CD8-positive, alpha-beta memory T cell (primary cell): ENCODE results near the gene RBFA. TPM values are rescaled to one million over a fixed set of nuclear protein-coding genes. Genes with fewer than 3 reads are reported as not detected.

Experiments used
- CTCF ChIA-PET: fragments of 350-600 bp; sonication (Branson Sonifier 250); formaldehyde crosslinking; loops from one replicate; lab custom pipeline; 2021; ENCODE audit warnings: antibody characterized with exemption; lab: Charles Lee
- POLR2A ChIA-PET: fragments of 350-600 bp; sonication (Branson Sonifier 250); formaldehyde crosslinking; loops from one replicate; lab custom pipeline; 2021; ENCODE audit warnings: antibody characterized with exemption; lab: Charles Lee
- DNase-seq, 5 donors: peaks; one replicate each; pipeline versions ENCODE4 v3.0.0 to v3.0.0-alpha.2; 2020 to 2022; ENCODE audit warnings: mixed read lengths in 1 of 5
- H3K27ac ChIP-seq: one replicate; pipeline ENCODE4 v1.7.0; 2013; ENCODE audit warnings: low read depth, mild to moderate bottlenecking, low read length, moderate library complexity
- H3K27me3 ChIP-seq: 2 replicates; pipeline ENCODE4 v1.7.0; 2013; ENCODE audit warnings: low read length, mild to moderate bottlenecking; ENCODE audit not compliant: insufficient read depth, poor library complexity, severe bottlenecking
- H3K36me3 ChIP-seq: 2 replicates; pipeline ENCODE4 v1.7.0; 2013; ENCODE audit warnings: mild to moderate bottlenecking, low read length, moderate library complexity; ENCODE audit not compliant: insufficient read depth
- H3K4me1 ChIP-seq: 2 replicates; pipeline ENCODE4 v1.7.0; 2013; ENCODE audit warnings: mild to moderate bottlenecking, low read length, moderate library complexity; ENCODE audit not compliant: insufficient read depth
- H3K4me3 ChIP-seq: 2 replicates; pipeline ENCODE4 v1.7.0; 2013; ENCODE audit warnings: mild to moderate bottlenecking, low read length
- H3K9me3 ChIP-seq: 2 replicates; pipeline ENCODE4 v1.7.0; 2013; ENCODE audit warnings: mild to moderate bottlenecking, low read length
- H3K27ac Mint-ChIP-seq, 8 donors: one replicate each; pipeline ENCODE4 v1.8.0; 2020 to 2021; ENCODE audit warnings: mixed read lengths in 8 of 8, mild to moderate bottlenecking in 6 of 8, inconsistent platforms in 3 of 8, moderate library complexity in 3 of 8
- H3K27me3 Mint-ChIP-seq, 2 donors: one replicate each; pipeline ENCODE4 v1.8.0; 2020 to 2021; ENCODE audit warnings: mixed read lengths in 2 of 2, mild to moderate bottlenecking in 1 of 2, moderate library complexity in 1 of 2
- H3K36me3 Mint-ChIP-seq, 3 donors: one replicate each; pipeline ENCODE4 v1.8.0; 2020 to 2021; ENCODE audit warnings: mixed read lengths in 3 of 3, inconsistent platforms in 1 of 3, mild to moderate bottlenecking in 1 of 3
- H3K4me1 Mint-ChIP-seq, 3 donors: one replicate each; pipeline ENCODE4 v1.8.0; 2020 to 2021; ENCODE audit warnings: mixed read lengths in 3 of 3, inconsistent platforms in 1 of 3, mild to moderate bottlenecking in 1 of 3
- H3K4me3 Mint-ChIP-seq, 7 donors: one replicate each; pipeline ENCODE4 v1.8.0; 2020 to 2021; ENCODE audit warnings: mixed read lengths in 7 of 7, mild to moderate bottlenecking in 6 of 7, moderate library complexity in 4 of 7, inconsistent platforms in 2 of 7
- H3K9me3 Mint-ChIP-seq, 5 donors: one replicate each; pipeline ENCODE4 v1.8.0; 2020 to 2022; ENCODE audit warnings: mixed read lengths in 5 of 5, mild to moderate bottlenecking in 3 of 5, moderate library complexity in 2 of 5, inconsistent platforms in 1 of 5
- polyA plus RNA-seq: library from polyadenylated mRNA; unstranded; fragments of 300-500 nt; fragmentation: Illumina TruSeq; gene quantifications from one replicate; pipeline ENCODE4 v1.2.3, GENCODE V29; 2021
- total RNA-seq, 2 experiments: library from RNA; stranded (reverse); gene quantifications; one replicate each; pipeline ENCODE4 v1.2.3, GENCODE V29; 2021

The RBFA gene
- total and polyA plus RNA-seq, 3 experiments from 2014 or later = 10.0 to 40.6 (median 39.7) TPM

GRCh38 chr18:80033181-80034067, 810 bp upstream of the RBFA start:
- POLR2A ChIA-PET = interaction anchor here (0.5 to 1.9 kb wide), 8 partner anchors 44 to 354 kb away, joined by 3 to 9 read pairs (median 6); partner anchors contain the start of genes ADNP2, HSBP1L1 and SLC66A2
- Mint-ChIP-seq H3K4me3 (peak overlapping the region; percentile 81 to 95 (median 90)), H3K9me3 (peaks cover 0 to 11% (median 7%) of the 10 kb centered on the region in 5 donors), H3K4me1 (peaks cover 25 to 30% (median 29%) of the 10 kb centered on the region in 3 donors), H3K27me3 (no peaks in the 10 kb centered on the region), H3K36me3 (peaks cover 3 to 23% (median 19%) of the 10 kb centered on the region in 3 donors), H3K27ac (peak overlapping the region; percentile 87 to 97 (median 94))
- Histone ChIP-seq H3K27me3 (no peaks in the 10 kb centered on the region), H3K36me3 (no peaks in the 10 kb centered on the region), H3K27ac (peak overlapping the region; percentile 92), H3K9me3 (no peaks in the 10 kb centered on the region), H3K4me1 (peaks cover 21% of the 10 kb centered on the region), H3K4me3 (peak overlapping the region; percentile 82)
- CTCF ChIA-PET = interaction anchor here (1.3 to 2.5 kb wide), 2 partner anchors 48 to 83 kb away, joined by 3 to 9 read pairs; no protein-coding TSS in a partner anchor
- DNase-seq = peak; percentile 69 to 87 (median 82)

GRCh38 chr18:80034852-80035406, 695 bp downstream of the RBFA start:
- Histone ChIP-seq H3K27me3 (no peaks in the 10 kb centered on the region), H3K4me1 (peaks cover 21% of the 10 kb centered on the region), H3K4me3 (peak overlapping the region; percentile 91), H3K36me3 (no peaks in the 10 kb centered on the region), H3K27ac (peak overlapping the region; percentile 92), H3K9me3 (no peaks in the 10 kb centered on the region)
- H3K27me3 Mint-ChIP-seq = no peaks in the 10 kb centered on the region
- peak overlapping the region; percentile 82 to 97 (median 92) for H3K27ac Mint-ChIP-seq
- peak overlapping the region; percentile 81 to 95 (median 90) for H3K4me3 Mint-ChIP-seq
- ChIA-PET CTCF (interaction anchor here (1.1 to 1.6 kb wide), 2 partner anchors 47 to 71 kb away, joined by 3 read pairs; partner anchors contain the start of gene TXNL4A), POLR2A (interaction anchor here (1.6 kb wide), 1 partner anchor 74 kb away, joined by 5 read pairs; the partner anchor contains the start of gene ADNP2)
- no peak for DNase-seq
- peaks cover 26 to 30% (median 29%) of the 10 kb centered on the region in 3 donors for H3K4me1 Mint-ChIP-seq
- H3K36me3 Mint-ChIP-seq = peaks cover 5 to 29% (median 14%) of the 10 kb centered on the region in 3 donors
- peaks cover 0 to 5% (median 0%) of the 10 kb centered on the region in 5 donors for H3K9me3 Mint-ChIP-seq

GRCh38 chr18:80035997-80036396, 1.8 kb downstream of the RBFA start:
- Mint-ChIP-seq H3K4me3 (peak overlapping the region; percentile 81 to 95 (median 90)), H3K4me1 (peaks cover 26 to 30% (median 29%) of the 10 kb centered on the region in 3 donors), H3K27ac (peak overlapping the region in 4 of 8 donors; percentile 3 to 92 (median 24)), H3K27me3 (no peaks in the 10 kb centered on the region), H3K36me3 (peaks cover 5 to 35% (median 11%) of the 10 kb centered on the region in 3 donors), H3K9me3 (peaks cover 0 to 5% (median 0%) of the 10 kb centered on the region in 5 donors)
- peaks cover 21% of the 10 kb centered on the region for H3K4me1 ChIP-seq
- no peak for DNase-seq
- H3K9me3 ChIP-seq = no peaks in the 10 kb centered on the region
- POLR2A ChIA-PET = no interaction called here
- H3K36me3 ChIP-seq = no peaks in the 10 kb centered on the region
- no peak overlapping the region for H3K27ac ChIP-seq
- no peak overlapping the region for H3K4me3 ChIP-seq
- H3K27me3 ChIP-seq = no peaks in the 10 kb centered on the region
- CTCF ChIA-PET = no interaction called here

GRCh38 chr18:80037300-80037699, 3.1 kb downstream of the RBFA start:
- no peaks in the 10 kb centered on the region for H3K9me3 ChIP-seq
- H3K4me3 ChIP-seq = no peak overlapping the region
- Mint-ChIP-seq H3K9me3 (peaks cover 0 to 5% (median 0%) of the 10 kb centered on the region in 5 donors), H3K4me3 (peak overlapping the region in 1 of 7 donors; percentile 81), H3K4me1 (peaks cover 26 to 29% (median 26%) of the 10 kb centered on the region in 3 donors), H3K27ac (no peak overlapping the region), H3K27me3 (no peaks in the 10 kb centered on the region), H3K36me3 (peaks cover 7 to 39% (median 11%) of the 10 kb centered on the region in 3 donors)
- H3K36me3 ChIP-seq = no peaks in the 10 kb centered on the region
- ChIA-PET CTCF (no interaction called here), POLR2A (no interaction called here)
- peaks cover 21% of the 10 kb centered on the region for H3K4me1 ChIP-seq
- no peaks in the 10 kb centered on the region for H3K27me3 ChIP-seq
- no peak for DNase-seq
- H3K27ac ChIP-seq = no peak overlapping the region

GRCh38 chr18:80037869-80038630, 3.8 kb downstream of the RBFA start:
- H3K4me1 ChIP-seq = peaks cover 14% of the 10 kb centered on the region
- Mint-ChIP-seq H3K4me1 (peaks cover 23 to 26% (median 25%) of the 10 kb centered on the region in 3 donors), H3K9me3 (peaks cover 0 to 3% (median 0%) of the 10 kb centered on the region in 5 donors), H3K4me3 (no peak overlapping the region), H3K36me3 (peaks cover 10 to 43% (median 11%) of the 10 kb centered on the region in 3 donors), H3K27ac (peak overlapping the region in 2 of 8 donors; percentile 55 to 76), H3K27me3 (no peaks in the 10 kb centered on the region)
- CTCF ChIA-PET = no interaction called here
- no peak overlapping the region for H3K27ac ChIP-seq
- H3K36me3 ChIP-seq = no peaks in the 10 kb centered on the region
- POLR2A ChIA-PET = no interaction called here
- H3K27me3 ChIP-seq = no peaks in the 10 kb centered on the region
- DNase-seq = no peak
- H3K4me3 ChIP-seq = no peak overlapping the region
- no peaks in the 10 kb centered on the region for H3K9me3 ChIP-seq

- Mint-ChIP-seq H3K4me3 (no peak overlapping the region), H3K36me3 (peaks cover 12 to 50% (median 17%) of the 10 kb centered on the region in 3 donors), H3K9me3 (no peaks in the 10 kb centered on the region), H3K27ac (no peak overlapping the region), H3K27me3 (no peaks in the 10 kb centered on the region), H3K4me1 (peaks cover 9 to 14% (median 10%) of the 10 kb centered on the region in 3 donors)
- Histone ChIP-seq H3K4me3 (no peak overlapping the region), H3K27ac (no peak overlapping the region), H3K4me1 (peaks cover 1% of the 10 kb centered on the region), H3K9me3 (no peaks in the 10 kb centered on the region), H3K27me3 (no peaks in the 10 kb centered on the region), H3K36me3 (no peaks in the 10 kb centered on the region)
- no peak for DNase-seq
- POLR2A ChIA-PET = interaction anchor here (0.5 kb wide), 1 partner anchor 9 kb away, joined by 3 read pairs; no protein-coding TSS in a partner anchor
- CTCF ChIA-PET = no interaction called here
These were observed 6.3 kb downstream of the RBFA start for GRCh38 chr18:80040515-80040914.

GRCh38 chr18:80041424-80041823, 7.2 kb downstream of the RBFA start:
- DNase-seq = no peak
- CTCF ChIA-PET = no interaction called here
- POLR2A ChIA-PET = no interaction called here
- H3K9me3 Mint-ChIP-seq = no peaks in the 10 kb centered on the region
- Histone ChIP-seq H3K36me3 (no peaks in the 10 kb centered on the region), H3K27ac (no peak overlapping the region), H3K27me3 (no peaks in the 10 kb centered on the region), H3K4me3 (no peak overlapping the region), H3K9me3 (no peaks in the 10 kb centered on the region), H3K4me1 (no peaks in the 10 kb centered on the region)
- no peak overlapping the region for H3K27ac Mint-ChIP-seq
- peaks cover 16 to 56% (median 19%) of the 10 kb centered on the region in 3 donors for H3K36me3 Mint-ChIP-seq
- H3K27me3 Mint-ChIP-seq = no peaks in the 10 kb centered on the region
- H3K4me3 Mint-ChIP-seq = no peak overlapping the region
- peaks cover 1 to 5% (median 2%) of the 10 kb centered on the region in 3 donors for H3K4me1 Mint-ChIP-seq
